Liver (tissue), 9 donors: Measurements from ENCODE around the gene FAT1. TPM values are rescaled to one million over a fixed set of nuclear protein-coding genes. Genes with fewer than 3 reads are reported as not detected.

ENCODE experiments used
- DNase-seq: peaks from one replicate; pipeline ENCODE4 v3.0.0-alpha.2; 2017; ENCODE audit warnings: low spot score
- H3K27ac ChIP-seq, 2 donors: one replicate each; pipeline ENCODE4 v1.7.0; 2013; ENCODE audit warnings: inconsistent platforms in 2 of 2, low read length in 2 of 2, control low read depth in 1 of 2, low read depth in 1 of 2, mild to moderate bottlenecking in 1 of 2
- H3K27me3 ChIP-seq, 4 donors: one replicate each; pipeline versions ENCODE4 v1.6.1 to v1.7.0; 2013; ENCODE audit warnings: low read length in 3 of 4, inconsistent platforms in 1 of 4, mild to moderate bottlenecking in 1 of 4, moderate library complexity in 1 of 4; ENCODE audit not compliant: control insufficient read depth in 4 of 4, insufficient read depth in 4 of 4
- H3K36me3 ChIP-seq, 4 donors: one replicate each; pipeline versions ENCODE4 v1.6.1 to v1.7.0; 2013; ENCODE audit warnings: low read length in 3 of 4, mild to moderate bottlenecking in 3 of 4, low read depth in 1 of 4, moderate library complexity in 1 of 4; ENCODE audit not compliant: control insufficient read depth in 4 of 4, insufficient read depth in 3 of 4
- H3K4me1 ChIP-seq, 4 donors: one replicate each; pipeline versions ENCODE4 v1.6.1 to v1.7.0; 2013; ENCODE audit warnings: low read length in 3 of 4, mild to moderate bottlenecking in 3 of 4, moderate library complexity in 1 of 4; ENCODE audit not compliant: control insufficient read depth in 4 of 4, insufficient read depth in 4 of 4
- H3K4me3 ChIP-seq, 3 donors: one replicate each; pipeline versions ENCODE4 v1.6.1 to v1.7.0; 2013; ENCODE audit warnings: low read length in 3 of 3, control low read depth in 1 of 3, low read depth in 1 of 3, mild to moderate bottlenecking in 1 of 3
- H3K9ac ChIP-seq, 2 donors: one replicate each; pipeline ENCODE4 v1.7.0; 2013; ENCODE audit warnings: low read length in 2 of 2, mild to moderate bottlenecking in 2 of 2, moderate library complexity in 2 of 2, control low read depth in 1 of 2, low read depth in 1 of 2
- H3K9me3 ChIP-seq, 4 donors: one replicate each; pipeline versions ENCODE4 v1.6.1 to v1.7.0; 2013; ENCODE audit warnings: low read length in 3 of 4; ENCODE audit not compliant: control insufficient read depth in 4 of 4
- ATF3 ChIP-seq: IDR thresholded peaks from 2 replicates; pipeline ENCODE4 v1.6.1; 2016; ENCODE audit warnings: antibody characterized with exemption
- CTCF ChIP-seq: fragments of 150-350 bp; IDR thresholded peaks from 2 replicates; pipeline ENCODE4 v1.5.1; 2017; ENCODE audit warnings: improper control_type of control experiment, low read depth, low read length; ENCODE audit not compliant: missing input control
- EGR1 ChIP-seq, 2 donors: IDR thresholded peaks; 2 replicates each; pipeline ENCODE4 v1.6.1; 2016 to 2018; ENCODE audit warnings: antibody characterized with exemption in 2 of 2, low read depth in 2 of 2
- FOXA1 ChIP-seq: IDR thresholded peaks from 2 replicates; pipeline ENCODE4 v1.6.1; 2016; ENCODE audit warnings: antibody characterized with exemption
- FOXA2 ChIP-seq: IDR thresholded peaks from 2 replicates; pipeline ENCODE4 v1.6.1; 2016; ENCODE audit warnings: antibody characterized with exemption
- GABPA ChIP-seq, 2 donors: IDR thresholded peaks in 1 of 2; conservative IDR thresholded peaks in 1 of 2; 2 replicates each; pipeline ENCODE4 v1.6.1; 2016; ENCODE audit warnings: antibody characterized with exemption in 2 of 2, mild to moderate bottlenecking in 1 of 2, moderate library complexity in 1 of 2
- HNF4A ChIP-seq, 2 donors: conservative IDR thresholded peaks; 2 replicates each; pipeline ENCODE4 v1.6.1; 2016; ENCODE audit warnings: antibody characterized with exemption in 2 of 2, mild to moderate bottlenecking in 2 of 2
- JUND ChIP-seq, 2 donors: IDR thresholded peaks; 2 replicates each; pipeline ENCODE4 v1.6.1; 2016; ENCODE audit warnings: antibody characterized with exemption in 2 of 2
- MAX ChIP-seq: IDR thresholded peaks from 2 replicates; pipeline ENCODE4 v1.6.1; 2016; ENCODE audit warnings: antibody characterized with exemption
- NR2F2 ChIP-seq: IDR thresholded peaks from 2 replicates; pipeline ENCODE4 v1.6.1; 2016; ENCODE audit warnings: antibody characterized with exemption
- RAD21 ChIP-seq, 2 donors: IDR thresholded peaks; 2 replicates each; pipeline ENCODE4 v1.6.1; 2016; ENCODE audit warnings: antibody characterized with exemption in 2 of 2, mild to moderate bottlenecking in 2 of 2
- REST ChIP-seq: IDR thresholded peaks from 2 replicates; pipeline ENCODE4 v1.6.1; 2016; ENCODE audit warnings: antibody characterized with exemption, mild to moderate bottlenecking
- RXRA ChIP-seq, 2 donors: IDR thresholded peaks; 2 replicates each; pipeline ENCODE4 v1.6.1; 2017 to 2018; ENCODE audit warnings: antibody characterized with exemption in 2 of 2, mild to moderate bottlenecking in 1 of 2
- SP1 ChIP-seq: IDR thresholded peaks from 2 replicates; pipeline ENCODE4 v1.6.1; 2018; ENCODE audit warnings: antibody characterized with exemption, mild to moderate bottlenecking
- TAF1 ChIP-seq: conservative IDR thresholded peaks from 2 replicates; pipeline ENCODE4 v1.6.1; 2016; ENCODE audit warnings: antibody characterized with exemption, mild to moderate bottlenecking
- YY1 ChIP-seq: IDR thresholded peaks from 2 replicates; pipeline ENCODE4 v1.6.1; 2016; ENCODE audit warnings: antibody characterized with exemption, mild to moderate bottlenecking
- ZBTB33 ChIP-seq: IDR thresholded peaks from 2 replicates; pipeline ENCODE4 v1.6.1; 2016; ENCODE audit warnings: antibody characterized with exemption
- WGBS: extraction: QIAGEN DNeasy Blood & Tissue Kit; methylation state at CpG from one replicate; pipeline ENCODE4 v1.1.7; 2013; 5-methylcytosine and 5-hydroxymethylcytosine counted together
- polyA plus RNA-seq, 2 donors: library from polyadenylated mRNA; stranded (reverse) in 1 of 2; unstranded in 1 of 2; fragments of 200-250 nt in 1 of 2; fragments of >200 nt in 1 of 2; fragmentation: Nextera tagmentation in 1 of 2; extraction: Ambion mirVana in 1 of 2; gene quantifications; one replicate each; pipeline versions ENCODE4 v1.2.1 to v1.2.3, GENCODE V29; 2013 to 2015
- total RNA-seq, 2 donors: library from RNA; depleted of rRNA; stranded (reverse); fragments of >200 nt; gene quantifications; one replicate each; pipeline ENCODE4 v1.2.3, GENCODE V29; 2014
- donor health status: healthy.
- donor health status: healthy.
- donor health status: healthy.
- donor health status: healthy.
- donor health status: healthy.

FAT1 gene
- total and polyA plus RNA-seq, 4 donors = 10.0 to 48.0 (median 30.0) TPM

GRCh38 chr4:186767794-186768193 is 44.1 kb upstream of the FAT1 start:
- DNase-seq = no peak
- no peaks in the 10 kb centered on the region for H3K9me3 ChIP-seq
- no peak overlapping the region for H3K4me3 ChIP-seq
- WGBS = 94% methylated on average over 3 of the region's 4 CpGs
- H3K9ac ChIP-seq = no peak overlapping the region
- H3K27me3 ChIP-seq = no peaks in the 10 kb centered on the region
- H3K36me3 ChIP-seq = no peaks in the 10 kb centered on the region
- no peak for TF ChIP-seq FOXA2
- no peak for TF ChIP-seq GABPA (IDR thresholded peaks at IDR 0.05 in 1 of 2, conservative IDR thresholded peaks at IDR 0.05 in 1 of 2)
- TF ChIP-seq CTCF = no peak
- TF ChIP-seq ATF3 = no peak
- no peak for TF ChIP-seq TAF1
- no peak for TF ChIP-seq REST
- TF ChIP-seq SP1 = no peak
- no peak for TF ChIP-seq ZBTB33
- no peak for TF ChIP-seq YY1
- no peak for TF ChIP-seq NR2F2
- no peak for TF ChIP-seq FOXA1
- no peak for TF ChIP-seq EGR1 (IDR thresholded peaks at IDR 0.05; ENCODE audit: low read depth in 2 of 2)
- no peak for TF ChIP-seq MAX
- no peak for TF ChIP-seq RXRA (IDR thresholded peaks at IDR 0.05)
- TF ChIP-seq JUND (IDR thresholded peaks at IDR 0.05) = no peak
- TF ChIP-seq HNF4A (conservative IDR thresholded peaks at IDR 0.05) = no peak
- no peak for TF ChIP-seq RAD21 (IDR thresholded peaks at IDR 0.05)
- H3K27ac ChIP-seq = no peak overlapping the region
- peaks cover 2 to 11% (median 6%) of the 10 kb centered on the region in 4 donors for H3K4me1 ChIP-seq
